Caco-2 (cell line): ENCODE results near the gene ATP2B3. TPM values are rescaled to one million over a fixed set of nuclear protein-coding genes. Genes with fewer than 3 reads are reported as not detected.

Experiments
- BruUV-seq: library from RNA; stranded (reverse); fragments of 400-500 nt; replicated peaks from 2 replicates; lab custom pipeline; 2021; lab: Mats Ljungman, UMichigan
- CTCF ChIA-PET: fragments of 300-600 bp; sonication (Branson Sonifier 250); formaldehyde crosslinking; loops from one replicate; lab custom pipeline; 2022; ENCODE audit warnings: antibody characterized with exemption; lab: Charles Lee
- POLR2A ChIA-PET: fragments of 300-600 bp; sonication (Branson Sonifier 250); formaldehyde crosslinking; loops from one replicate; lab custom pipeline; 2022; ENCODE audit warnings: antibody characterized with exemption; lab: Charles Lee
- DNase-seq, 2 experiments: peaks; one replicate each; pipeline versions ENCODE4 v3.0.0 to v3.0.0-alpha.2; 2020 to 2022
- H3K27me3 ChIP-seq: replicated peaks from 2 replicates; pipeline ENCODE4 v1.6.0; 2011; ENCODE audit warnings: low read length; ENCODE audit not compliant: control insufficient read depth, insufficient read depth
- H3K36me3 ChIP-seq: 2 replicates; pipeline ENCODE4 v1.5.1; 2011; ENCODE audit warnings: low read length; ENCODE audit not compliant: control insufficient read depth, insufficient read depth
- H3K4me1 ChIP-seq: fragments of 250-450 bp; sonication (Bioruptor Pico); 2 replicates; pipeline ENCODE4 v1.5.1; 2020; ENCODE audit warnings: mild to moderate bottlenecking
- H3K4me3 ChIP-seq: 2 replicates; pipeline ENCODE4 v1.5.1; 2011; ENCODE audit warnings: low read depth, mild to moderate bottlenecking, control low read depth, low read length
- H3K9me3 ChIP-seq: fragments of 250-450 bp; sonication (Bioruptor Pico); 2 replicates; pipeline ENCODE4 v1.5.1; 2020; ENCODE audit warnings: mild to moderate bottlenecking, moderate library complexity
- H3K27ac Mint-ChIP-seq: one replicate; pipeline ENCODE4 v1.8.0; 2022; ENCODE audit warnings: mixed read lengths; ENCODE audit not compliant: unreplicated experiment
- H3K27me3 Mint-ChIP-seq: one replicate; pipeline ENCODE4 v1.8.0; 2022; ENCODE audit warnings: mixed read lengths; ENCODE audit not compliant: insufficient read depth, unreplicated experiment
- H3K36me3 Mint-ChIP-seq: one replicate; pipeline ENCODE4 v1.8.0; 2022; ENCODE audit warnings: mild to moderate bottlenecking, mixed read lengths; ENCODE audit not compliant: insufficient read depth, unreplicated experiment
- H3K4me1 Mint-ChIP-seq: one replicate; pipeline ENCODE4 v1.8.0; 2022; ENCODE audit warnings: low read depth, mixed read lengths; ENCODE audit not compliant: unreplicated experiment
- H3K4me3 Mint-ChIP-seq: one replicate; pipeline ENCODE4 v1.8.0; 2022; ENCODE audit warnings: mild to moderate bottlenecking, moderate library complexity, mixed read lengths; ENCODE audit not compliant: unreplicated experiment
- H3K9me3 Mint-ChIP-seq: one replicate; pipeline ENCODE4 v1.8.0; 2022; ENCODE audit warnings: mixed read lengths; ENCODE audit not compliant: unreplicated experiment
- intact Hi-C: fragments of 100-400 bp; cut with micrococcal nuclease; formaldehyde crosslinking; loops from one replicate; pipeline ENCODE4 v1.10.0; 2022; ENCODE audit not compliant: unreplicated experiment
- total RNA-seq: library from RNA; stranded (reverse); gene quantifications from 2 replicates; pipeline ENCODE4 v1.2.3, GENCODE V29; 2022
- TF ChIP-seq, protein P1 (sequence below), 2 experiments: fragments of 200-600 bp in 1 of 2; IDR thresholded peaks; 1 replicate in 1 of 2; 2 replicates in 1 of 2; pipeline versions ENCODE4 v1.5.1 to v1.8.0; 2011 to 2022; ENCODE audit warnings: antibody characterized with exemption in 1 of 2, control low read depth in 1 of 2, inconsistent platforms in 1 of 2, low read depth in 1 of 2, low read length in 1 of 2, mild to moderate bottlenecking in 1 of 2, moderate library complexity in 1 of 2; ENCODE audit not compliant: insufficient read depth in 1 of 2, severe bottlenecking in 1 of 2, unreplicated experiment in 1 of 2

The ATP2B3 gene
- total RNA-seq, 1 experiment from 2014 or later = not detected

DNA sequence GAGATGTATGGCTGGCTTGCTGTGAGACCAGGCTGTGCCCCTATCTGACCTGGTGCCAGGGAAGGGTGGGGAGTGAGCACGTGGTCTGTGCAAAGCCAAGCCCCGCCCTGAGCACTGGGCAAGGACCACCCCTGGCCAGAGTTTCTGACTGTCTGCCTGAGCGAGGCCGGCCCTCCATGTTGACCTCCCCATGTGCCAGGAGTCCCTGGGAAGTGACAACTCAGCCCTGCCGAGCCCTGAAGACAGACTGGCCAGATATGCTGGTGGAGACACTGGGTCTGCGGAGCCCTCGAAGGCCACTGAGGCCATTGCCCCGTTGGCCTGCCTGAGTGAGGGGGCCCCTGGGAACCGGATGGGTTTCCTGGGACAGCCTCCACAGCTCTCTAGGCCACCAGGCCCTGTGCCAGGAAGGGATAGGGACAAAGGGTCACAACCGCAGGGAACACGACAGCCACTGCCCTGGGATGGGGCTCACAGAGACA, 29.8 kb upstream of the ATP2B3 start:
- TF ChIP-seq, protein P1, sequence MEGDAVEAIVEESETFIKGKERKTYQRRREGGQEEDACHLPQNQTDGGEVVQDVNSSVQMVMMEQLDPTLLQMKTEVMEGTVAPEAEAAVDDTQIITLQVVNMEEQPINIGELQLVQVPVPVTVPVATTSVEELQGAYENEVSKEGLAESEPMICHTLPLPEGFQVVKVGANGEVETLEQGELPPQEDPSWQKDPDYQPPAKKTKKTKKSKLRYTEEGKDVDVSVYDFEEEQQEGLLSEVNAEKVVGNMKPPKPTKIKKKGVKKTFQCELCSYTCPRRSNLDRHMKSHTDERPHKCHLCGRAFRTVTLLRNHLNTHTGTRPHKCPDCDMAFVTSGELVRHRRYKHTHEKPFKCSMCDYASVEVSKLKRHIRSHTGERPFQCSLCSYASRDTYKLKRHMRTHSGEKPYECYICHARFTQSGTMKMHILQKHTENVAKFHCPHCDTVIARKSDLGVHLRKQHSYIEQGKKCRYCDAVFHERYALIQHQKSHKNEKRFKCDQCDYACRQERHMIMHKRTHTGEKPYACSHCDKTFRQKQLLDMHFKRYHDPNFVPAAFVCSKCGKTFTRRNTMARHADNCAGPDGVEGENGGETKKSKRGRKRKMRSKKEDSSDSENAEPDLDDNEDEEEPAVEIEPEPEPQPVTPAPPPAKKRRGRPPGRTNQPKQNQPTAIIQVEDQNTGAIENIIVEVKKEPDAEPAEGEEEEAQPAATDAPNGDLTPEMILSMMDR (IDR thresholded peaks at IDR 0.05; ENCODE audit: insufficient read depth in 1 of 2, low read depth in 1 of 2, low read length in 1 of 2, severe bottlenecking in 1 of 2, unreplicated experiment in 1 of 2) = no peak
- H3K4me1 Mint-ChIP-seq = no peaks in the 10 kb centered on the region
- no peaks in the 10 kb centered on the region for H3K27me3 Mint-ChIP-seq
- Histone ChIP-seq H3K4me1 (peaks cover 35% of the 10 kb centered on the region), H3K36me3 (no peaks in the 10 kb centered on the region), H3K4me3 (no peak overlapping the region), H3K27me3 (no peaks in the 10 kb centered on the region), H3K9me3 (no peaks in the 10 kb centered on the region)
- no TSS peak for BruUV-seq
- ChIA-PET POLR2A (no interaction called here), CTCF (no interaction called here)
- no peak for DNase-seq
- intact Hi-C loops = loop anchor here (1.0 kb wide), 1 partner anchor 13 kb away; no protein-coding TSS in a partner anchor
- H3K9me3 Mint-ChIP-seq = no peaks in the 10 kb centered on the region
- H3K4me3 Mint-ChIP-seq = no peak overlapping the region
- H3K27ac Mint-ChIP-seq = peak overlapping the region; percentile 45
- no peaks in the 10 kb centered on the region for H3K36me3 Mint-ChIP-seq

GRCh38 chrX:153488231-153488914, 29.1 kb upstream of the ATP2B3 start:
- H3K27me3 ChIP-seq = no peaks in the 10 kb centered on the region
- TF ChIP-seq, protein P1 (IDR thresholded peaks at IDR 0.05; ENCODE audit: insufficient read depth in 1 of 2, low read depth in 1 of 2, low read length in 1 of 2, severe bottlenecking in 1 of 2, unreplicated experiment in 1 of 2) = no peak
- H3K4me1 Mint-ChIP-seq = no peaks in the 10 kb centered on the region
- no peaks in the 10 kb centered on the region for H3K27me3 Mint-ChIP-seq
- no TSS peak for BruUV-seq
- peak overlapping the region; percentile 45 for H3K27ac Mint-ChIP-seq
- CTCF ChIA-PET = interaction anchor here (0.7 to 2.9 kb wide), 4 partner anchors 9 to 18 kb away, joined by 3 to 14 read pairs (median 3); partner anchors contain the start of gene HAUS7
- peak; percentile 72 to 87 for DNase-seq
- H3K4me3 Mint-ChIP-seq = peak overlapping the region; percentile 47
- H3K36me3 ChIP-seq = no peaks in the 10 kb centered on the region
- intact Hi-C loops = loop anchor here (1.0 kb wide), 1 partner anchor 14 kb away; no protein-coding TSS in a partner anchor
- H3K4me3 ChIP-seq = no peak overlapping the region
- H3K4me1 ChIP-seq = peaks cover 35% of the 10 kb centered on the region
- H3K9me3 ChIP-seq = no peaks in the 10 kb centered on the region
- POLR2A ChIA-PET = no interaction called here
- H3K9me3 Mint-ChIP-seq = no peaks in the 10 kb centered on the region
- H3K36me3 Mint-ChIP-seq = no peaks in the 10 kb centered on the region

GRCh38 chrX:153490217-153490930, 27.1 kb upstream of the ATP2B3 start:
- no peaks in the 10 kb centered on the region for H3K9me3 ChIP-seq
- DNase-seq = no peak
- CTCF ChIA-PET = interaction anchor here (1.1 to 2.9 kb wide), 2 partner anchors 20 to 29 kb away, joined by 3 to 14 read pairs; partner anchors contain the start of gene HAUS7
- intact Hi-C loops = no loop called here
- no peaks in the 10 kb centered on the region for H3K36me3 ChIP-seq
- Mint-ChIP-seq H3K27ac (peak overlapping the region; percentile 22), H3K4me1 (no peaks in the 10 kb centered on the region), H3K27me3 (no peaks in the 10 kb centered on the region), H3K36me3 (no peaks in the 10 kb centered on the region), H3K9me3 (no peaks in the 10 kb centered on the region), H3K4me3 (no peak overlapping the region)
- TF ChIP-seq, protein P1 (IDR thresholded peaks at IDR 0.05; ENCODE audit: insufficient read depth in 1 of 2, low read depth in 1 of 2, low read length in 1 of 2, severe bottlenecking in 1 of 2, unreplicated experiment in 1 of 2) = no peak
- no peak overlapping the region for H3K4me3 ChIP-seq
- peaks cover 35% of the 10 kb centered on the region for H3K4me1 ChIP-seq
- no TSS peak for BruUV-seq
- no peaks in the 10 kb centered on the region for H3K27me3 ChIP-seq
- POLR2A ChIA-PET = interaction anchor here (1.0 kb wide), 1 partner anchor 20 kb away, joined by 6 read pairs; the partner anchor contains the start of gene HAUS7
